ENCODE measurements around the gene GZMA.
A peak's percentile ranks its signal among the peaks of the same experiment; 100 is the strongest.

Gene GZMA

GRCh38 chr5:55123365-55123764 lies 20.9 kb downstream of the GZMA start:
- no peak overlapping the region for H3K4me3 Mint-ChIP-seq
- no peak for ATAC-seq (replicated peaks; ENCODE audit: extremely low read depth, poor library complexity, severe bottlenecking)
- DNase-seq (ENCODE audit: low spot score in 2 of 2) = no peak
- no peaks in the 10 kb centered on the region for H3K9me3 Mint-ChIP-seq
- no peaks in the 10 kb centered on the region for H3K36me3 Mint-ChIP-seq (ENCODE audit: insufficient read depth)
- H3K27me3 Mint-ChIP-seq = no peaks in the 10 kb centered on the region
- H3K27ac Mint-ChIP-seq (ENCODE audit: low read depth) = no peak overlapping the region
- H3K4me1 Mint-ChIP-seq = no peaks in the 10 kb centered on the region

- Mint-ChIP-seq H3K36me3 (ENCODE audit: insufficient read depth) (peaks cover under 1% of the 10 kb centered on the region), H3K9me3 (no peaks in the 10 kb centered on the region), H3K4me3 (no peak overlapping the region), H3K27ac (ENCODE audit: low read depth) (no peak overlapping the region), H3K4me1 (peaks cover 14% of the 10 kb centered on the region), H3K27me3 (no peaks in the 10 kb centered on the region)
- ATAC-seq (replicated peaks; ENCODE audit: extremely low read depth, poor library complexity, severe bottlenecking) (peak; percentile 24), DNase-seq (ENCODE audit: low spot score in 2 of 2) (no peak)
Measured at GRCh38 chr5:55134053-55134722, 31.7 kb downstream of the GZMA start.

- ATAC-seq (replicated peaks; ENCODE audit: extremely low read depth, poor library complexity, severe bottlenecking) = no peak
- Mint-ChIP-seq H3K27ac (ENCODE audit: low read depth) (no peak overlapping the region), H3K9me3 (no peaks in the 10 kb centered on the region), H3K36me3 (ENCODE audit: insufficient read depth) (peaks cover 1% of the 10 kb centered on the region), H3K4me3 (no peak overlapping the region), H3K4me1 (peaks cover 21% of the 10 kb centered on the region), H3K27me3 (no peaks in the 10 kb centered on the region)
- DNase-seq (ENCODE audit: low spot score in 2 of 2) = no peak
Measured at GRCh38 chr5:55136521-55136920, 34.1 kb downstream of the GZMA start.

- ATAC-seq (replicated peaks; ENCODE audit: extremely low read depth, poor library complexity, severe bottlenecking) = no peak
- peak overlapping the region; percentile 23 for H3K27ac Mint-ChIP-seq (ENCODE audit: low read depth)
Measured at GRCh38 chr5:55140908-55141665, 38.6 kb downstream of the GZMA start.

GRCh38 chr5:55141945-55142690 lies 39.7 kb downstream of the GZMA start:
- DNase-seq (ENCODE audit: low spot score in 2 of 2) (no peak), ATAC-seq (replicated peaks; ENCODE audit: extremely low read depth, poor library complexity, severe bottlenecking) (peak; percentile 66)
- Mint-ChIP-seq H3K27ac (ENCODE audit: low read depth) (peak overlapping the region; percentile 23), H3K27me3 (no peaks in the 10 kb centered on the region), H3K4me1 (peaks cover 23% of the 10 kb centered on the region), H3K9me3 (no peaks in the 10 kb centered on the region), H3K36me3 (ENCODE audit: insufficient read depth) (peaks cover 1% of the 10 kb centered on the region), H3K4me3 (peak overlapping the region; percentile 39)

More at GRCh38 chr5:55140908-55141665, 38.6 kb downstream of the GZMA start:
- Mint-ChIP-seq H3K9me3 (no peaks in the 10 kb centered on the region), H3K36me3 (ENCODE audit: insufficient read depth) (peaks cover 1% of the 10 kb centered on the region), H3K27me3 (no peaks in the 10 kb centered on the region), H3K4me1 (peaks cover 18% of the 10 kb centered on the region), H3K4me3 (no peak overlapping the region)
- no peak for DNase-seq (ENCODE audit: low spot score in 2 of 2)

- Mint-ChIP-seq H3K4me3 (no peak overlapping the region), H3K36me3 (ENCODE audit: insufficient read depth) (peaks cover 1% of the 10 kb centered on the region), H3K4me1 (peaks cover 23% of the 10 kb centered on the region), H3K9me3 (no peaks in the 10 kb centered on the region), H3K27ac (ENCODE audit: low read depth) (no peak overlapping the region), H3K27me3 (no peaks in the 10 kb centered on the region)
- DNase-seq (ENCODE audit: low spot score in 2 of 2) (no peak), ATAC-seq (replicated peaks; ENCODE audit: extremely low read depth, poor library complexity, severe bottlenecking) (no peak)
Measured at GRCh38 chr5:55143624-55144023, 41.2 kb downstream of the GZMA start.

- Mint-ChIP-seq H3K36me3 (ENCODE audit: insufficient read depth) (no peaks in the 10 kb centered on the region), H3K9me3 (no peaks in the 10 kb centered on the region), H3K4me1 (peaks cover 20% of the 10 kb centered on the region), H3K27me3 (no peaks in the 10 kb centered on the region), H3K27ac (ENCODE audit: low read depth) (no peak overlapping the region), H3K4me3 (peak overlapping the region; percentile 42)
- ATAC-seq (replicated peaks; ENCODE audit: extremely low read depth, poor library complexity, severe bottlenecking) (no peak), DNase-seq (ENCODE audit: low spot score in 2 of 2) (no peak)
Measured at GRCh38 chr5:55146080-55146479, 43.6 kb downstream of the GZMA start.

GRCh38 chr5:55146543-55147151 lies 44.2 kb downstream of the GZMA start:
- peak; percentile 75 to 81 for DNase-seq (ENCODE audit: low spot score in 2 of 2)
- Mint-ChIP-seq H3K27me3 (no peaks in the 10 kb centered on the region), H3K4me1 (peaks cover 15% of the 10 kb centered on the region), H3K27ac (ENCODE audit: low read depth) (no peak overlapping the region), H3K36me3 (ENCODE audit: insufficient read depth) (no peaks in the 10 kb centered on the region), H3K9me3 (no peaks in the 10 kb centered on the region), H3K4me3 (peak overlapping the region; percentile 42)
- ATAC-seq (replicated peaks; ENCODE audit: extremely low read depth, poor library complexity, severe bottlenecking) = peak; percentile 81

GRCh38 chr5:55149308-55149795 lies 46.9 kb downstream of the GZMA start:
- no peak overlapping the region for H3K4me3 Mint-ChIP-seq
- DNase-seq (ENCODE audit: low spot score in 2 of 2) (no peak), ATAC-seq (replicated peaks; ENCODE audit: extremely low read depth, poor library complexity, severe bottlenecking) (no peak)
- no peaks in the 10 kb centered on the region for H3K9me3 Mint-ChIP-seq
- H3K27me3 Mint-ChIP-seq = no peaks in the 10 kb centered on the region
- peaks cover 6% of the 10 kb centered on the region for H3K4me1 Mint-ChIP-seq
- H3K36me3 Mint-ChIP-seq (ENCODE audit: insufficient read depth) = no peaks in the 10 kb centered on the region
- H3K27ac Mint-ChIP-seq (ENCODE audit: low read depth) = no peak overlapping the region

GRCh38 chr5:55151923-55152842 lies 49.7 kb downstream of the GZMA start:
- Mint-ChIP-seq H3K36me3 (ENCODE audit: insufficient read depth) (no peaks in the 10 kb centered on the region), H3K4me1 (no peaks in the 10 kb centered on the region), H3K4me3 (no peak overlapping the region), H3K9me3 (no peaks in the 10 kb centered on the region), H3K27me3 (no peaks in the 10 kb centered on the region), H3K27ac (ENCODE audit: low read depth) (no peak overlapping the region)
- ATAC-seq (replicated peaks; ENCODE audit: extremely low read depth, poor library complexity, severe bottlenecking) (no peak), DNase-seq (ENCODE audit: low spot score in 2 of 2) (no peak)

GRCh38 chr5:55154873-55155272 lies 52.4 kb downstream of the GZMA start:
- H3K4me3 Mint-ChIP-seq = no peak overlapping the region
- no peak for ATAC-seq (replicated peaks; ENCODE audit: extremely low read depth, poor library complexity, severe bottlenecking)
- H3K27me3 Mint-ChIP-seq = no peaks in the 10 kb centered on the region
- H3K4me1 Mint-ChIP-seq = no peaks in the 10 kb centered on the region
- H3K27ac Mint-ChIP-seq (ENCODE audit: low read depth) = no peak overlapping the region
- H3K36me3 Mint-ChIP-seq (ENCODE audit: insufficient read depth) = no peaks in the 10 kb centered on the region
- no peaks in the 10 kb centered on the region for H3K9me3 Mint-ChIP-seq
- no peak for DNase-seq (ENCODE audit: low spot score in 2 of 2)
